Skin epidermis (tissue), 12 donors: Measurements from ENCODE around the gene PTPN14.

Experiments used
- H3K27ac ChIP-seq, 21 experiments: fragments of 200-600 bp; sonication (generic) in 11 of 21; one replicate each; pipeline ENCODE4 v1.5.0; 2020; ENCODE audit warnings: mild to moderate bottlenecking in 3 of 21, inconsistent platforms in 2 of 21, moderate library complexity in 2 of 21
- H3K4me3 ChIP-seq, 7 experiments: fragments of 200-600 bp; sonication (generic) in 2 of 7; one replicate each; pipeline ENCODE4 v1.5.0; 2020; ENCODE audit warnings: inconsistent platforms in 2 of 7, mild to moderate bottlenecking in 2 of 7, moderate library complexity in 1 of 7

Gene PTPN14

GRCh38 chr1:214446772-214447556 is 104.4 kb downstream of the PTPN14 start:
- no peak overlapping the region for H3K4me3 ChIP-seq

GRCh38 chr1:214445831-214446614 is 105.4 kb downstream of the PTPN14 start:
- Histone ChIP-seq H3K4me3 (no peak overlapping the region), H3K27ac (peak overlapping the region in 18 of 21 experiments; percentile 4 to 77 (median 53))

More at GRCh38 chr1:214446772-214447556, 104.4 kb downstream of the PTPN14 start:
- peak overlapping the region in 17 of 21 experiments; percentile 4 to 77 (median 53) for H3K27ac ChIP-seq

- no peak overlapping the region for H3K4me3 ChIP-seq
- peak overlapping the region in 14 of 21 experiments; percentile 21 to 77 (median 58) for H3K27ac ChIP-seq
Measured at GRCh38 chr1:214445199-214445598, 106.2 kb downstream of the PTPN14 start.

- H3K4me3 ChIP-seq, result no peak overlapping the region
- H3K27ac ChIP-seq, result peak overlapping the region in 11 of 21 experiments; percentile 10 to 77 (median 40)
Measured at GRCh38 chr1:214444182-214444939, 107.0 kb downstream of the PTPN14 start.

- Histone ChIP-seq H3K27ac (peak overlapping the region in 11 of 21 experiments; percentile 25 to 77 (median 56)), H3K4me3 (no peak overlapping the region)
Measured at GRCh38 chr1:214441119-214441518, 110.3 kb downstream of the PTPN14 start.

- no peak overlapping the region for H3K4me3 ChIP-seq
- peak overlapping the region in 19 of 21 experiments; percentile 1 to 77 (median 56) for H3K27ac ChIP-seq
Measured at GRCh38 chr1:214440219-214440965, 111.0 kb downstream of the PTPN14 start.

GRCh38 chr1:214439352-214440119 is 111.9 kb downstream of the PTPN14 start:
- Histone ChIP-seq H3K27ac (peak overlapping the region in 19 of 21 experiments; percentile 1 to 77 (median 56)), H3K4me3 (no peak overlapping the region)

- Histone ChIP-seq H3K4me3 (no peak overlapping the region), H3K27ac (peak overlapping the region in 2 of 21 experiments; percentile 13 to 77)
Measured at GRCh38 chr1:214438530-214438929, 112.9 kb downstream of the PTPN14 start.

GRCh38 chr1:214438075-214438474 is 113.3 kb downstream of the PTPN14 start:
- H3K4me3 ChIP-seq, result no peak overlapping the region
- peak overlapping the region in 2 of 21 experiments; percentile 13 to 21 for H3K27ac ChIP-seq

GRCh38 chr1:214435867-214436266 is 115.5 kb downstream of the PTPN14 start:
- Histone ChIP-seq H3K27ac (no peak overlapping the region), H3K4me3 (no peak overlapping the region)

- Histone ChIP-seq H3K4me3 (no peak overlapping the region), H3K27ac (no peak overlapping the region)
Measured at GRCh38 chr1:214432245-214432644, 119.2 kb downstream of the PTPN14 start.

GRCh38 chr1:214429951-214430770 is 121.2 kb downstream of the PTPN14 start:
- H3K4me3 ChIP-seq, result no peak overlapping the region
- H3K27ac ChIP-seq, result no peak overlapping the region

- no peak overlapping the region for H3K4me3 ChIP-seq
- H3K27ac ChIP-seq, result peak overlapping the region in 14 of 21 experiments; percentile 1 to 70 (median 42)
Measured at GRCh38 chr1:214427871-214428277, 123.5 kb downstream of the PTPN14 start.

- peak overlapping the region in 2 of 21 experiments; percentile 11 to 14 for H3K27ac ChIP-seq
Measured at GRCh38 chr1:214426426-214426812, 125.0 kb downstream of the PTPN14 start.

GRCh38 chr1:214425716-214426425 is 125.5 kb downstream of the PTPN14 start:
- H3K4me3 ChIP-seq, result no peak overlapping the region
- H3K27ac ChIP-seq, result peak overlapping the region in 1 of 21 experiments; percentile 14

More at GRCh38 chr1:214426426-214426812, 125.0 kb downstream of the PTPN14 start:
- no peak overlapping the region for H3K4me3 ChIP-seq

- H3K27ac ChIP-seq, result peak overlapping the region in 1 of 21 experiments; percentile 13
- H3K4me3 ChIP-seq, result no peak overlapping the region
Measured at GRCh38 chr1:214425101-214425500, 126.3 kb downstream of the PTPN14 start.

- Histone ChIP-seq H3K27ac (peak overlapping the region in 5 of 21 experiments; percentile 8 to 68 (median 39)), H3K4me3 (no peak overlapping the region)
Measured at GRCh38 chr1:214423045-214423444, 128.4 kb downstream of the PTPN14 start.
